ENCODE data around the gene CORO2B.

DNA sequence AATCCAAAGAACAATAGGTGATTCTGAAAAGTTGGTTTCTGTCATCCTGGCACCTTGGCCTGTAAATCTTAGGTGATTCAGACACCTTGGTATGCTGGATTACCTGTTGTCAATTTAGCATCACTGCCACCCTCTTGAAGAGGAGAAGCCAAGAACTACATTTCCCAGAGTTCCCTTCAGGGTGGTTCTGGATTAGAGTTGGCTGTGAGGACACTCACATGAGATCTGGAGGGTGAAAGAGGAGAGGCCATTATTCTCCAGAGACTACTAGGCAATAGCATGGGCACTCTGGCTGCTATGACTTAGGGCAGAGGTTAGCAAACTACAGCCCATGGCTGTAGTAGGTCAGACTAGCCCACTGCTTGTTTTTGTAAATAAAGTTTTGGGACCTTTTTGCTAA is 41.7 kb upstream of the CORO2B start:
- TF ChIP-seq HCFC1 (IDR thresholded peaks at IDR 0.05; ENCODE audit: low read depth, low read length) (no peak), ZNF333 (CRISPR knock-in tag; IDR thresholded peaks at IDR 0.05; ENCODE audit: borderline replicate concordance) (no peak), TOPORS (CRISPR knock-in tag; IDR thresholded peaks at IDR 0.05) (no peak), CBFB (CRISPR knock-in tag; IDR thresholded peaks at IDR 0.05) (no peak), CEBPB (IDR thresholded peaks at IDR 0.05; ENCODE audit: borderline replicate concordance, low read depth, low read length) (no peak), POLR2AphosphoS5 (IDR thresholded peaks at IDR 0.05; ENCODE audit: low read depth, low read length) (no peak), RARA (CRISPR knock-in tag; IDR thresholded peaks at IDR 0.05) (no peak), GABPA (IDR thresholded peaks at IDR 0.05; ENCODE audit: low read depth, low read length) (no peak), GABPA (CRISPR knock-in tag; IDR thresholded peaks at IDR 0.05; ENCODE audit: low read depth) (no peak), ZNF747 (CRISPR knock-in tag; IDR thresholded peaks at IDR 0.05; ENCODE audit: borderline replicate concordance) (no peak), KDM6A (CRISPR knock-in tag; IDR thresholded peaks at IDR 0.05; ENCODE audit: low read depth) (no peak), POLR2A (IDR thresholded peaks at IDR 0.05; ENCODE audit: insufficient read depth in 1 of 2, low read depth in 2 of 2, low read length in 2 of 2) (no peak)
- TF ChIP-seq, protein P1, sequence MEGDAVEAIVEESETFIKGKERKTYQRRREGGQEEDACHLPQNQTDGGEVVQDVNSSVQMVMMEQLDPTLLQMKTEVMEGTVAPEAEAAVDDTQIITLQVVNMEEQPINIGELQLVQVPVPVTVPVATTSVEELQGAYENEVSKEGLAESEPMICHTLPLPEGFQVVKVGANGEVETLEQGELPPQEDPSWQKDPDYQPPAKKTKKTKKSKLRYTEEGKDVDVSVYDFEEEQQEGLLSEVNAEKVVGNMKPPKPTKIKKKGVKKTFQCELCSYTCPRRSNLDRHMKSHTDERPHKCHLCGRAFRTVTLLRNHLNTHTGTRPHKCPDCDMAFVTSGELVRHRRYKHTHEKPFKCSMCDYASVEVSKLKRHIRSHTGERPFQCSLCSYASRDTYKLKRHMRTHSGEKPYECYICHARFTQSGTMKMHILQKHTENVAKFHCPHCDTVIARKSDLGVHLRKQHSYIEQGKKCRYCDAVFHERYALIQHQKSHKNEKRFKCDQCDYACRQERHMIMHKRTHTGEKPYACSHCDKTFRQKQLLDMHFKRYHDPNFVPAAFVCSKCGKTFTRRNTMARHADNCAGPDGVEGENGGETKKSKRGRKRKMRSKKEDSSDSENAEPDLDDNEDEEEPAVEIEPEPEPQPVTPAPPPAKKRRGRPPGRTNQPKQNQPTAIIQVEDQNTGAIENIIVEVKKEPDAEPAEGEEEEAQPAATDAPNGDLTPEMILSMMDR (CRISPR knock-in tag; IDR thresholded peaks at IDR 0.05), result no peak
- TF ChIP-seq, protein P2, sequence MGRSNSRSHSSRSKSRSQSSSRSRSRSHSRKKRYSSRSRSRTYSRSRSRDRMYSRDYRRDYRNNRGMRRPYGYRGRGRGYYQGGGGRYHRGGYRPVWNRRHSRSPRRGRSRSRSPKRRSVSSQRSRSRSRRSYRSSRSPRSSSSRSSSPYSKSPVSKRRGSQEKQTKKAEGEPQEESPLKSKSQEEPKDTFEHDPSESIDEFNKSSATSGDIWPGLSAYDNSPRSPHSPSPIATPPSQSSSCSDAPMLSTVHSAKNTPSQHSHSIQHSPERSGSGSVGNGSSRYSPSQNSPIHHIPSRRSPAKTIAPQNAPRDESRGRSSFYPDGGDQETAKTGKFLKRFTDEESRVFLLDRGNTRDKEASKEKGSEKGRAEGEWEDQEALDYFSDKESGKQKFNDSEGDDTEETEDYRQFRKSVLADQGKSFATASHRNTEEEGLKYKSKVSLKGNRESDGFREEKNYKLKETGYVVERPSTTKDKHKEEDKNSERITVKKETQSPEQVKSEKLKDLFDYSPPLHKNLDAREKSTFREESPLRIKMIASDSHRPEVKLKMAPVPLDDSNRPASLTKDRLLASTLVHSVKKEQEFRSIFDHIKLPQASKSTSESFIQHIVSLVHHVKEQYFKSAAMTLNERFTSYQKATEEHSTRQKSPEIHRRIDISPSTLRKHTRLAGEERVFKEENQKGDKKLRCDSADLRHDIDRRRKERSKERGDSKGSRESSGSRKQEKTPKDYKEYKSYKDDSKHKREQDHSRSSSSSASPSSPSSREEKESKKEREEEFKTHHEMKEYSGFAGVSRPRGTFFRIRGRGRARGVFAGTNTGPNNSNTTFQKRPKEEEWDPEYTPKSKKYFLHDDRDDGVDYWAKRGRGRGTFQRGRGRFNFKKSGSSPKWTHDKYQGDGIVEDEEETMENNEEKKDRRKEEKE (IDR thresholded peaks at IDR 0.05), result no peak

Measured in HepG2 (cell line).